ENCODE measurements around the gene SLC25A24. TPM values are rescaled to one million over a fixed set of nuclear protein-coding genes. Genes with fewer than 3 reads are reported as not detected.
"Not testable (repeated sequence)": the region's sequence is repeated elsewhere in the genome, so short reads cannot be mapped to it uniquely, and the experiment has no call there.

SLC25A24 gene
- total and polyA plus RNA-seq, 3 donors from 2014 or later, result 9.8 to 15.5 (median 12.3) TPM

DNA sequence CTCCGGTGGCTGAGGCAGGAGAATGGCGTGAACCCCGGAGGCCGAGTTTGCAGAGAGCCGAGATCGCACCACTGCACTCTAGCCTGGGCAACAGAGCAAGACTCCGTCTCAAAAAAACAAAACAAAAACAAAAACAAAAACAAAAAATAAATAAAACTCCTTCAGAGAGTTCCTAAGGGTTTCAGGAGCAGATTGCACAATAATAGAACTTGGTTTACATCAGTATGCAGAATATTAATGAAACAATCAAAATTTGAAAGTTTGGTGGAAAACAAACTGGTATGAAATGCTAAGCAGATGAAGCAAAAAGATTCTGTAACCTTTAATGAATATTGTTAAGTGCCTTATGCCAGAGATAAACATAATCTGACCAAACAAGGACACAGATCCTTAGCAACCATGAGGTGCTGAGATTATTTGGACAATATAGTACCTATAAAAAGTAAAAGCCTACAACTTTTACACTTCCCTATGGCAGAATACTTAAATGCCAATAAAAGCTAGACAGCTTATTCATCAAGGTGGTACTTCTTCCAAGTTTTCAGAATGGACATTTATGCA, 41.2 kb downstream of the SLC25A24 start:
- Histone ChIP-seq H3K27me3 (no peaks in the 10 kb centered on the region), H3K36me3 (ENCODE audit: low read depth, missing control alignments) (no peaks in the 10 kb centered on the region), H3K4me3 (no peak overlapping the region), H3K27ac (no peak overlapping the region), H3K4me1 (no peaks in the 10 kb centered on the region), H3K9me3 (no peaks in the 10 kb centered on the region)
- WGBS, 2 donors, result 94 to 97% methylated on average over 7 of the region's 7 CpGs
- TF ChIP-seq, protein P1, sequence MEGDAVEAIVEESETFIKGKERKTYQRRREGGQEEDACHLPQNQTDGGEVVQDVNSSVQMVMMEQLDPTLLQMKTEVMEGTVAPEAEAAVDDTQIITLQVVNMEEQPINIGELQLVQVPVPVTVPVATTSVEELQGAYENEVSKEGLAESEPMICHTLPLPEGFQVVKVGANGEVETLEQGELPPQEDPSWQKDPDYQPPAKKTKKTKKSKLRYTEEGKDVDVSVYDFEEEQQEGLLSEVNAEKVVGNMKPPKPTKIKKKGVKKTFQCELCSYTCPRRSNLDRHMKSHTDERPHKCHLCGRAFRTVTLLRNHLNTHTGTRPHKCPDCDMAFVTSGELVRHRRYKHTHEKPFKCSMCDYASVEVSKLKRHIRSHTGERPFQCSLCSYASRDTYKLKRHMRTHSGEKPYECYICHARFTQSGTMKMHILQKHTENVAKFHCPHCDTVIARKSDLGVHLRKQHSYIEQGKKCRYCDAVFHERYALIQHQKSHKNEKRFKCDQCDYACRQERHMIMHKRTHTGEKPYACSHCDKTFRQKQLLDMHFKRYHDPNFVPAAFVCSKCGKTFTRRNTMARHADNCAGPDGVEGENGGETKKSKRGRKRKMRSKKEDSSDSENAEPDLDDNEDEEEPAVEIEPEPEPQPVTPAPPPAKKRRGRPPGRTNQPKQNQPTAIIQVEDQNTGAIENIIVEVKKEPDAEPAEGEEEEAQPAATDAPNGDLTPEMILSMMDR (IDR thresholded peaks at IDR 0.05), result no peak
- TF ChIP-seq POLR2A (IDR thresholded peaks at IDR 0.05), result no peak
- no peak for DNase-seq
- intact Hi-C loops (cut with DNase I; ENCODE audit: low total_unique reads), result no loop called here

DNA sequence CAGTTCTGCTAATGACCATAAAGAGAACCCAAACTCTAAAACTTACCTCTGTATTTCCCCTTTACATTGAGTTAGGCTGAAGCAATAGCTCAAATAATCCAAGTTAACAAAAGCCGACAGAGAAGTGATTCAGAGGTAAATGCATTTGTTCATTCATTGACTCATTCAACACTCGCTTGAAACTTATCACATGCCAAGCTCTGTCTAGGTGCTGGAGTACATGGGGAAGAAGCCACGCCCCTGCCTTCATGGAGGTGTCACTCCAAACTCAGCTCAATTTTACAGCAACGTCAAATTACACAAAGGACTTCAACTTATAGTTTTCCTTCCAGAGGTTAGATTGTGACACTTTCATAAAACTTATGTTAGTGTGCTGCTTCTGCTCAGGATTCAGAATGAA, 45.8 kb downstream of the SLC25A24 start:
- Histone ChIP-seq H3K9me3 (no peaks in the 10 kb centered on the region), H3K4me1 (no peaks in the 10 kb centered on the region), H3K36me3 (ENCODE audit: low read depth, missing control alignments) (no peaks in the 10 kb centered on the region), H3K27me3 (no peaks in the 10 kb centered on the region), H3K27ac (no peak overlapping the region), H3K4me3 (no peak overlapping the region)
- intact Hi-C loops (cut with DNase I; ENCODE audit: low total_unique reads), result no loop called here
- TF ChIP-seq POLR2A (IDR thresholded peaks at IDR 0.05), result no peak
- TF ChIP-seq, protein P1 (IDR thresholded peaks at IDR 0.05), result no peak
- WGBS, 2 donors, result 84 to 93% methylated on average over 4 of the region's 4 CpGs
- DNase-seq, result no peak

DNA sequence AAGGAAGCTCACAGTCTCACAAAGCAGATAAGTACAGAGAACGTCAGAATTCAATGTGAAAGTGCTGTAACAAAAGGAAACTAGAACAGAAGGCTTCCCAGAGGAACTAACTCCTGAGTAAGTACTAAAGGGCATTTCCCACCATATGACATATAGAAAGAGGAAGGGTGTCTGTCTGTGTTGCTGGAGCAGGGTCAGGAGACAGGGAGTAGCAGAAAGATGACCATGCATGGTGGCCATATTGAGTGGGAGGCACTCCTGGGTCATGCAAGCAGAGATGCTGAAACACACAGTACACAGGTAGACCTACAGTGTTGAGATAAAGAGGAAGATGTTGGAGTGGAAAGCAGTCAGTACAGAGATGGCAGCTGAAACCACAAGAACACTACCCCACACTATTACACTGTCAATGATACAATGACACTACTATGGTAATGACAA, 47.3 kb downstream of the SLC25A24 start:
- H3K27ac ChIP-seq, result no peak overlapping the region
- H3K9me3 ChIP-seq, result no peaks in the 10 kb centered on the region
- DNase-seq, result no peak
- intact Hi-C loops (cut with DNase I; ENCODE audit: low total_unique reads), result no loop called here
- no peaks in the 10 kb centered on the region for H3K4me1 ChIP-seq
- no peaks in the 10 kb centered on the region for H3K27me3 ChIP-seq
- no peaks in the 10 kb centered on the region for H3K36me3 ChIP-seq (ENCODE audit: low read depth, missing control alignments)
- no peak overlapping the region for H3K4me3 ChIP-seq
- WGBS, 2 donors, result 70 to 86% methylated on average over 1 of the region's 1 CpG
- TF ChIP-seq, protein P1 (IDR thresholded peaks at IDR 0.05), result no peak
- no peak for TF ChIP-seq POLR2A (IDR thresholded peaks at IDR 0.05)

DNA sequence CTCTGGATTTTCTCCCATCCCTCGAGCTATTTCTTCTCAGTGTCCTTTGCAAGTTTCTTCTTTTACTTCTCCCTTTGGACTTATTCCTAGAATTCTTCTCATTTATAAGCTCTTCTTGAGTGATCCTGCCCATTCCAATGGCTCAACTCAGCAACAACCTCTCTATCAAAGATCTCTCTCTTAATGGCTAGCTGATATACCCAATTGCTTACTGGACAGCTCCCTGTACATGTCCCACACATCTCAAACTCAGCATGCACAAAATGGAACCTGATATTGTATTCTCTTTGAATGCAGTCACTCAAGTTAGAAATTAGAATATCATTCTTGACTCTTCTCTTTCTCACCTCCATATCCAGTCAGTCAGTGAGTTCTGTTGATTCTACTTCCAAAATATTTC, 48.6 kb downstream of the SLC25A24 start:
- DNase-seq, result no peak
- H3K36me3 ChIP-seq (ENCODE audit: low read depth, missing control alignments), result no peaks in the 10 kb centered on the region
- H3K9me3 ChIP-seq, result no peaks in the 10 kb centered on the region
- H3K27me3 ChIP-seq, result no peaks in the 10 kb centered on the region
- TF ChIP-seq, protein P1 (IDR thresholded peaks at IDR 0.05), result no peak
- no peak for TF ChIP-seq POLR2A (IDR thresholded peaks at IDR 0.05)
- no peak overlapping the region for H3K4me3 ChIP-seq
- 83 to 93% methylated on average over 1 of the region's 1 CpG for WGBS, 2 donors
- intact Hi-C loops (cut with DNase I; ENCODE audit: low total_unique reads), result no loop called here
- H3K27ac ChIP-seq, result no peak overlapping the region
- no peaks in the 10 kb centered on the region for H3K4me1 ChIP-seq

DNA sequence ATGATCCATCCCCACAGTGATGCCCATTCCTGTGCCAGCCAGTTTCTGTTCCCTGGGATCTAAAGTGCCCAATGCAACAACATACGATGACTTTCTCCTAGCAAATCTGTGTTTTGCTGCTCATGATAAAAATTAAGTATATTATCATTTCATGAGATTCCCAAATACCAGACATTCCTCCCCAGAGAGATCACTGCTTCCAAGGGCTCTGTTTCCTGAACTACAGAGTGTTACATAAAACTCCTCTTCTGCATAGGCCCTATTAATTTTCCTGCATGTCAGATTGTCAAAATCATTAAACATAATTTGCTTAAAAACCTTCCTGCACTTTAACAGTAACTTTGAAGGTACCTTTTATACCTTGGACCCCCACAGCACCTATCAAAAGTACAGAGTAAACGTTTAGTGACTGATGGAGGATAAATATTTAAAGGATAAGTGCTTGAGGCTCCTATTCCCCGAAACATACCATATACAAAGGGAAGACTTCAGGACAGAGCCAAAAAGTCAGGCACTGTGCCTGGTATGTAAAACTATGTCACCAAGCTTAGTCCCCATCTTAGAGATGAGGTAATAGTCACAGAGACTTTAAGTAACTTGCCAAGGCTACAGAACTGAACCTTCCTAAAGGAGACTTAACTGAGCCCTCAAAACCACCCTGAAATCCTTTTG, 50.2 kb downstream of the SLC25A24 start:
- Histone ChIP-seq H3K27me3 (no peaks in the 10 kb centered on the region), H3K27ac (no peak overlapping the region), H3K4me1 (no peaks in the 10 kb centered on the region), H3K4me3 (no peak overlapping the region), H3K9me3 (no peaks in the 10 kb centered on the region), H3K36me3 (ENCODE audit: low read depth, missing control alignments) (no peaks in the 10 kb centered on the region)
- intact Hi-C loops (cut with DNase I; ENCODE audit: low total_unique reads), result no loop called here
- DNase-seq, result no peak
- TF ChIP-seq, protein P1 (IDR thresholded peaks at IDR 0.05), result no peak
- no peak for TF ChIP-seq POLR2A (IDR thresholded peaks at IDR 0.05)
- WGBS, 2 donors, result 70 to 73% methylated on average over 3 of the region's 3 CpGs

DNA sequence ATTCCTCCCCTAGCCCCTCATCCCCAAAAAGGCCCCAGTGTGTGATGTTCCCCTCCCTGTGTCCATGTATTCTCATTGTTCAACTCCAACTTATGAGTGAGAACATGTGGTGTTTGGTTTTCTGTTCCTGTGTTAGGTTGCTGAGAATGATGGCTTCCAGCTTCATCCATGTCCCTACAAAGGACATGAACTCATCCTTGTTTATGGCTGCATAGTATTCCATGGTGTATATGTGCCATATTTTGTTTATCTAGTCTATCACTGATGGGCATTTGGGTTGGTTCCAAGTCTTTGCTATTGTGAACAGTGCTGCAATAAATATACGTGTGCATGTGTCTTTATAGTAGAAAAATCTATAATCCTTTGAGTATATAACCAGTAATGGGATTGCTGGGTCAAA, 55.6 kb downstream of the SLC25A24 start:
- H3K27me3 ChIP-seq; intact Hi-C loops (cut with DNase I; ENCODE audit: low total_unique reads); H3K27ac ChIP-seq; DNase-seq; H3K9me3 ChIP-seq; H3K4me3 ChIP-seq; H3K4me1 ChIP-seq; H3K36me3 ChIP-seq (ENCODE audit: low read depth, missing control alignments): not testable (repeated sequence)
- 96 to 100% methylated on average over 1 of the region's 1 CpG for WGBS, 2 donors
